Mesendoderm (in vitro differentiated cells): ENCODE results near the gene CHRM5.

Source experiments
- DNase-seq: peaks from one replicate; pipeline ENCODE4 v3.0.0; 2013
- H2AK5ac ChIP-seq: 2 replicates; pipeline ENCODE4 v1.6.1; 2013; ENCODE audit warnings: low read length, inconsistent platforms
- H2BK120ac ChIP-seq: 2 replicates; pipeline ENCODE4 v1.6.1; 2013; ENCODE audit warnings: low read depth, mild to moderate bottlenecking, low read length, moderate library complexity, mixed read lengths
- H2BK15ac ChIP-seq: replicated peaks from 2 replicates; pipeline ENCODE4 v1.6.1; 2013; ENCODE audit warnings: low read depth, mild to moderate bottlenecking, moderate library complexity
- H2BK5ac ChIP-seq: 2 replicates; pipeline ENCODE4 v1.6.1; 2013; ENCODE audit warnings: low read length, inconsistent platforms
- H3K18ac ChIP-seq: 2 replicates; pipeline ENCODE4 v1.6.1; 2013; ENCODE audit warnings: mild to moderate bottlenecking, low read length, mixed read lengths
- H3K23ac ChIP-seq: one replicate; pipeline ENCODE4 v1.6.1; 2013; ENCODE audit warnings: low read length
- H3K27ac ChIP-seq: 2 replicates; pipeline ENCODE4 v1.5.1; 2013; ENCODE audit warnings: low read depth, mild to moderate bottlenecking, inconsistent platforms, low read length, moderate library complexity
- H3K27me3 ChIP-seq: 2 replicates; pipeline ENCODE4 v1.6.1; 2013; ENCODE audit warnings: low read length, control low read depth, mild to moderate bottlenecking, inconsistent platforms; ENCODE audit not compliant: insufficient read depth, poor library complexity
- H3K36me3 ChIP-seq: 2 replicates; pipeline ENCODE4 v1.6.1; 2013; ENCODE audit warnings: low read length, inconsistent platforms; ENCODE audit not compliant: control insufficient read depth, insufficient read depth
- H3K4ac ChIP-seq: one replicate; pipeline ENCODE4 v1.6.1; 2013; ENCODE audit warnings: low read depth, mild to moderate bottlenecking, low read length, moderate library complexity
- H3K4me1 ChIP-seq: 2 replicates; pipeline ENCODE4 v1.6.1; 2013; ENCODE audit warnings: low read depth, low read length, inconsistent platforms; ENCODE audit not compliant: control insufficient read depth
- H3K4me2 ChIP-seq: 2 replicates; pipeline ENCODE4 v1.6.1; 2013; ENCODE audit warnings: low read length
- H3K4me3 ChIP-seq: 2 replicates; pipeline ENCODE4 v1.5.1; 2013; ENCODE audit warnings: mild to moderate bottlenecking, low read length
- H3K56ac ChIP-seq: one replicate; pipeline ENCODE4 v1.6.1; 2013; ENCODE audit warnings: low read length
- H3K79me1 ChIP-seq: 2 replicates; pipeline ENCODE4 v1.6.1; 2013; ENCODE audit warnings: low read length, inconsistent platforms
- H3K79me2 ChIP-seq: 2 replicates; pipeline ENCODE4 v1.6.1; 2013; ENCODE audit warnings: mild to moderate bottlenecking, low read length; ENCODE audit not compliant: control insufficient read depth, insufficient read depth
- H3K9ac ChIP-seq: 2 replicates; pipeline ENCODE4 v1.6.1; 2013; ENCODE audit warnings: low read length, inconsistent platforms
- H4K5ac ChIP-seq: one replicate; pipeline ENCODE4 v1.6.1; 2013; ENCODE audit warnings: low read length
- H4K8ac ChIP-seq: one replicate; pipeline ENCODE4 v1.6.1; 2013; ENCODE audit warnings: low read depth, mild to moderate bottlenecking, control low read depth, low read length, moderate library complexity
- WGBS: extraction: QIAGEN DNeasy Blood & Tissue Kit; methylation state at CpG from one replicate; pipeline ENCODE4 v1.1.7; 2013; ENCODE audit warnings: low lambda C conversion rate, missing lambda C conversion rate; ENCODE audit not compliant: insufficient coverage; ENCODE audit errors: extremely low coverage; 5-methylcytosine and 5-hydroxymethylcytosine counted together

CHRM5 gene

GRCh38 chr15:34079904-34080303 lies 111.6 kb downstream of the CHRM5 start:
- no peaks in the 10 kb centered on the region for H3K27me3 ChIP-seq
- H3K27ac ChIP-seq, result no peak overlapping the region
- no peak for DNase-seq
- no peak overlapping the region for H3K9ac ChIP-seq
- H3K4me1 ChIP-seq, result no peaks in the 10 kb centered on the region
- no CpG with 5 or more reads among the region's 4 CpGs for WGBS
- H3K4ac ChIP-seq, result no peak overlapping the region
- H4K8ac ChIP-seq, result no peak overlapping the region
- no peak overlapping the region for H2BK5ac ChIP-seq
- H3K79me1 ChIP-seq, result no peaks in the 10 kb centered on the region
- H2BK15ac ChIP-seq, result no peak overlapping the region
- H2BK120ac ChIP-seq, result no peak overlapping the region
- H2AK5ac ChIP-seq, result no peak overlapping the region
- no peak overlapping the region for H3K56ac ChIP-seq
- H3K4me3 ChIP-seq, result no peak overlapping the region
- peaks cover 2% of the 10 kb centered on the region for H3K36me3 ChIP-seq
- no peak overlapping the region for H4K5ac ChIP-seq
- H3K4me2 ChIP-seq, result no peak overlapping the region
- H3K18ac ChIP-seq, result no peak overlapping the region
- no peak overlapping the region for H3K23ac ChIP-seq
- no peaks in the 10 kb centered on the region for H3K79me2 ChIP-seq

DNA sequence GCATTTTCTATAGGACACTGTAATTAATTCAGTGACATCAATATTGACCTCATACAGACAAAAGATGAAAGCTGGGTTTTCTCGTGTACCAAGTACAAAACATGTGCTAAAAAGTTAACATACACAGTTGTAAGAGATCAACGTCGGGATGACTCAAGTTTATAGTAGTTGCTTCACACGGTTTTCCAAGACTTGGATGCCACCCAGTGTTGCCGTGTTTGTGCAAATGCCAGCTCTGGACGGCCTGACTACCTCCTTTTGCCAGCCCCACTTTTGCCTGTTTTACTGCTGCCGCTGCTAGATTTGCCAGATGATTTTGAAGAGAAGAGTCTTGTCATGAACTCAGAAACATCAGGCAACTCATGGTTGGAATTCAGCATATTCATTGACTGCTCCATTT lies 115.8 kb downstream of the CHRM5 start:
- Histone ChIP-seq H3K4me2 (no peak overlapping the region), H3K4me1 (no peaks in the 10 kb centered on the region), H2AK5ac (no peak overlapping the region), H3K36me3 (peaks cover 2% of the 10 kb centered on the region), H3K9ac (no peak overlapping the region), H2BK15ac (no peak overlapping the region), H2BK120ac (no peak overlapping the region), H3K56ac (no peak overlapping the region), H3K79me2 (no peaks in the 10 kb centered on the region), H4K5ac (no peak overlapping the region), H4K8ac (no peak overlapping the region), H3K27me3 (no peaks in the 10 kb centered on the region), H3K27ac (no peak overlapping the region), H3K23ac (no peak overlapping the region), H3K4ac (no peak overlapping the region), H2BK5ac (no peak overlapping the region), H3K79me1 (no peaks in the 10 kb centered on the region), H3K18ac (no peak overlapping the region), H3K4me3 (no peak overlapping the region)
- DNase-seq, result no peak
- WGBS, result no CpG with 5 or more reads among the region's 7 CpGs

- Histone ChIP-seq H3K79me2 (no peaks in the 10 kb centered on the region), H2BK120ac (no peak overlapping the region)
- WGBS, result no CpG with 5 or more reads among the region's 2 CpGs
Observed at GRCh38 chr15:34085746-34086145, 117.4 kb downstream of the CHRM5 start.

GRCh38 chr15:34099914-34100313 lies 131.6 kb downstream of the CHRM5 start:
- Histone ChIP-seq H3K27me3 (no peaks in the 10 kb centered on the region), H3K4me2 (no peak overlapping the region), H2BK15ac (no peak overlapping the region), H3K4ac (no peak overlapping the region), H3K36me3 (no peaks in the 10 kb centered on the region), H3K23ac (no peak overlapping the region), H4K8ac (no peak overlapping the region), H3K27ac (no peak overlapping the region), H2AK5ac (no peak overlapping the region), H2BK120ac (no peak overlapping the region), H3K56ac (no peak overlapping the region), H4K5ac (no peak overlapping the region), H2BK5ac (no peak overlapping the region), H3K9ac (no peak overlapping the region), H3K79me2 (peaks cover 18% of the 10 kb centered on the region), H3K79me1 (peaks cover 8% of the 10 kb centered on the region), H3K4me1 (peaks cover 2% of the 10 kb centered on the region), H3K18ac (no peak overlapping the region), H3K4me3 (no peak overlapping the region)
- no peak for DNase-seq
- WGBS, result no CpG with 5 or more reads among the region's 5 CpGs

More at GRCh38 chr15:34085746-34086145, 117.4 kb downstream of the CHRM5 start:
- H2BK5ac ChIP-seq, result no peak overlapping the region
- no peaks in the 10 kb centered on the region for H3K79me1 ChIP-seq
- no peak overlapping the region for H3K9ac ChIP-seq
- no peak overlapping the region for H3K56ac ChIP-seq
- H3K18ac ChIP-seq, result no peak overlapping the region
- H3K4me2 ChIP-seq, result no peak overlapping the region
- H2BK15ac ChIP-seq, result no peak overlapping the region
- H3K4me3 ChIP-seq, result no peak overlapping the region
- DNase-seq, result no peak
- H3K23ac ChIP-seq, result no peak overlapping the region
- no peak overlapping the region for H3K4ac ChIP-seq
- no peaks in the 10 kb centered on the region for H3K4me1 ChIP-seq
- no peaks in the 10 kb centered on the region for H3K27me3 ChIP-seq
- no peak overlapping the region for H3K27ac ChIP-seq
- no peak overlapping the region for H4K5ac ChIP-seq
- H2AK5ac ChIP-seq, result no peak overlapping the region
- peaks cover 2% of the 10 kb centered on the region for H3K36me3 ChIP-seq
- H4K8ac ChIP-seq, result no peak overlapping the region

DNA sequence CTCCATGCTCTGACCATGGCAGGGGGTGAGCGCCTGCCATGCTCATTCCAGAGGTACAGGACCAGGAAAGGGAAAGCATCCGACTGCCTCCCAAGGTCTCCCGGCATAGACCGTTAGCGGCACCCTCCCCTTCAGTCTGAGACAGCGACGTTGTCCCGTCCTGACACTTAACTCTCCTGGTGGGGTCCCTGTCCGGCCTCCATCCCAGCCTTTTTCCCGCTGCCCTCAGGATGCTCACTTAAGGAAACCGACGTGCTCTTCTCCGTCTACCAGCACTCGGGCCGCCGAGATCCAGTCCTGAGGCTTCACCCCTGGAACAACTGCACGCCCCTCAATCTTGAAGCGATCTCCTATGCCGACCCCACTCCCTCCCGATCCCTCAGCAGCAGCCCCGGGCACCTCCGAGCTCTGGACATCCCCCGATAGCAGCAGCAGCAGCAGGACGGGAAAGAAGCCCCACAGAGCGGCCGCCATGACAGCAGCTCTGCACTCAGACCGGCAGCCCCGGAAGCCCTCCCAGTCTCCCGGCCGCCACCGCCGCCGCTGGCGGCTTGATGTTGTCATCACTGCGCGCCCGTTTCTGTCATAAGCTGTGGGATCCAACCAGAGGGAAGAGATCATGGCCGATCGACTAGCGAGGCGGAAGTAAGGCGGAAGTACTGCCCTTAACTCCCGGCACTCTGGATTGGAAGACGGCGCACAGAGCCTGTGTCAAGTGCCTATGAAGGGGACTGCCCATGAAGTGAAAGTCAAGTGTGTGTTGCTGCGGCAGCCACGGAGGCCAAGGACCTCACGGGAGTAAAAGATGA lies 133.3 kb downstream of the CHRM5 start, which contains the start of the genes EMC7 and PGBD4:
Gene EMC7, minus strand, starts transcription at position 497 of the 809 bp plus-strand sequence. Its CDS starts 23 bp downstream, at position 474.
Gene PGBD4, plus strand, starts transcription at position 718 of the 809 bp plus-strand sequence. CDS start 449 bp downstream, outside the sequence.
- peak within 1 kb of the TSS; percentile 96 for H3K56ac ChIP-seq
- peak within 1 kb of the TSS; percentile 98 for H3K4me3 ChIP-seq
- DNase-seq, result peak; percentile 99
- WGBS, result no CpG with 5 or more reads among the region's 48 CpGs
- no peak within 1 kb of the TSS for H3K23ac ChIP-seq
- H3K18ac ChIP-seq, result peak within 1 kb of the TSS; percentile 72
- no peak within 1 kb of the TSS for H2AK5ac ChIP-seq
- H3K27ac ChIP-seq, result no peak within 1 kb of the TSS
- H3K4me2 ChIP-seq, result peak within 1 kb of the TSS; percentile 89
- no peaks in the 10 kb centered on the region for H3K36me3 ChIP-seq
- H3K4ac ChIP-seq, result peak within 1 kb of the TSS; percentile 11
- peak within 1 kb of the TSS; percentile 80 for H3K9ac ChIP-seq
- no peaks in the 10 kb centered on the region for H3K27me3 ChIP-seq
- H3K79me2 ChIP-seq, result peaks cover 18% of the 10 kb centered on the region
- H4K5ac ChIP-seq, result no peak within 1 kb of the TSS
- H2BK15ac ChIP-seq, result no peak within 1 kb of the TSS
- H3K79me1 ChIP-seq, result peaks cover 8% of the 10 kb centered on the region
- H2BK120ac ChIP-seq, result no peak within 1 kb of the TSS
- peaks cover 2% of the 10 kb centered on the region for H3K4me1 ChIP-seq
- no peak within 1 kb of the TSS for H4K8ac ChIP-seq
- H2BK5ac ChIP-seq, result no peak within 1 kb of the TSS
